ENCODE data around the gene MAN1B1. TPM values are rescaled to one million over a fixed set of nuclear protein-coding genes. Genes with fewer than 3 reads are reported as not detected.

The MAN1B1 gene
- total and polyA plus RNA-seq, 4 donors, result 19.9 to 31.8 (median 26.5) TPM

- Histone ChIP-seq H3K4me3 (ENCODE audit: low read depth in 1 of 3, low read length in 3 of 3) (no peak overlapping the region), H3K4me1 (ENCODE audit: control insufficient read depth in 4 of 4, insufficient read depth in 4 of 4, low read length in 3 of 4) (no peaks in the 10 kb centered on the region), H3K27me3 (ENCODE audit: control insufficient read depth in 4 of 4, insufficient read depth in 4 of 4, low read length in 3 of 4) (peaks cover 0 to 5% (median 3%) of the 10 kb centered on the region in 4 donors), H3K36me3 (ENCODE audit: control insufficient read depth in 4 of 4, insufficient read depth in 3 of 4, low read depth in 1 of 4, low read length in 3 of 4) (no peaks in the 10 kb centered on the region), H3K9me3 (ENCODE audit: control insufficient read depth in 4 of 4, low read length in 3 of 4) (no peaks in the 10 kb centered on the region), H3K9ac (ENCODE audit: low read depth in 1 of 2, low read length in 2 of 2) (no peak overlapping the region), H3K27ac (ENCODE audit: low read depth in 1 of 2, low read length in 2 of 2) (no peak overlapping the region)
- 79% methylated on average over 5 of the region's 5 CpGs for WGBS
- TF ChIP-seq FOXA1 (IDR thresholded peaks at IDR 0.05) (no peak), NR2F2 (IDR thresholded peaks at IDR 0.05) (no peak), RXRA (IDR thresholded peaks at IDR 0.05) (no peak), RAD21 (IDR thresholded peaks at IDR 0.05) (no peak), SP1 (IDR thresholded peaks at IDR 0.05) (no peak), ATF3 (IDR thresholded peaks at IDR 0.05) (no peak), TAF1 (conservative IDR thresholded peaks at IDR 0.05) (no peak), FOXA2 (IDR thresholded peaks at IDR 0.05) (no peak), YY1 (IDR thresholded peaks at IDR 0.05) (no peak), HNF4G (IDR thresholded peaks at IDR 0.05) (no peak), JUND (IDR thresholded peaks at IDR 0.05) (no peak), EGR1 (IDR thresholded peaks at IDR 0.05; ENCODE audit: low read depth in 2 of 2) (no peak)
- TF ChIP-seq, protein P1, sequence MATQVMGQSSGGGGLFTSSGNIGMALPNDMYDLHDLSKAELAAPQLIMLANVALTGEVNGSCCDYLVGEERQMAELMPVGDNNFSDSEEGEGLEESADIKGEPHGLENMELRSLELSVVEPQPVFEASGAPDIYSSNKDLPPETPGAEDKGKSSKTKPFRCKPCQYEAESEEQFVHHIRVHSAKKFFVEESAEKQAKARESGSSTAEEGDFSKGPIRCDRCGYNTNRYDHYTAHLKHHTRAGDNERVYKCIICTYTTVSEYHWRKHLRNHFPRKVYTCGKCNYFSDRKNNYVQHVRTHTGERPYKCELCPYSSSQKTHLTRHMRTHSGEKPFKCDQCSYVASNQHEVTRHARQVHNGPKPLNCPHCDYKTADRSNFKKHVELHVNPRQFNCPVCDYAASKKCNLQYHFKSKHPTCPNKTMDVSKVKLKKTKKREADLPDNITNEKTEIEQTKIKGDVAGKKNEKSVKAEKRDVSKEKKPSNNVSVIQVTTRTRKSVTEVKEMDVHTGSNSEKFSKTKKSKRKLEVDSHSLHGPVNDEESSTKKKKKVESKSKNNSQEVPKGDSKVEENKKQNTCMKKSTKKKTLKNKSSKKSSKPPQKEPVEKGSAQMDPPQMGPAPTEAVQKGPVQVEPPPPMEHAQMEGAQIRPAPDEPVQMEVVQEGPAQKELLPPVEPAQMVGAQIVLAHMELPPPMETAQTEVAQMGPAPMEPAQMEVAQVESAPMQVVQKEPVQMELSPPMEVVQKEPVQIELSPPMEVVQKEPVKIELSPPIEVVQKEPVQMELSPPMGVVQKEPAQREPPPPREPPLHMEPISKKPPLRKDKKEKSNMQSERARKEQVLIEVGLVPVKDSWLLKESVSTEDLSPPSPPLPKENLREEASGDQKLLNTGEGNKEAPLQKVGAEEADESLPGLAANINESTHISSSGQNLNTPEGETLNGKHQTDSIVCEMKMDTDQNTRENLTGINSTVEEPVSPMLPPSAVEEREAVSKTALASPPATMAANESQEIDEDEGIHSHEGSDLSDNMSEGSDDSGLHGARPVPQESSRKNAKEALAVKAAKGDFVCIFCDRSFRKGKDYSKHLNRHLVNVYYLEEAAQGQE (IDR thresholded peaks at IDR 0.05), result no peak
- TF ChIP-seq, protein P2, sequence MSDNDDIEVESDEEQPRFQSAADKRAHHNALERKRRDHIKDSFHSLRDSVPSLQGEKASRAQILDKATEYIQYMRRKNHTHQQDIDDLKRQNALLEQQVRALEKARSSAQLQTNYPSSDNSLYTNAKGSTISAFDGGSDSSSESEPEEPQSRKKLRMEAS (IDR thresholded peaks at IDR 0.05), result no peak
- no peak for DNase-seq (ENCODE audit: low spot score)
Observed at GRCh38 chr9:137149363-137149762, 62.6 kb downstream of the MAN1B1 start.

DNA sequence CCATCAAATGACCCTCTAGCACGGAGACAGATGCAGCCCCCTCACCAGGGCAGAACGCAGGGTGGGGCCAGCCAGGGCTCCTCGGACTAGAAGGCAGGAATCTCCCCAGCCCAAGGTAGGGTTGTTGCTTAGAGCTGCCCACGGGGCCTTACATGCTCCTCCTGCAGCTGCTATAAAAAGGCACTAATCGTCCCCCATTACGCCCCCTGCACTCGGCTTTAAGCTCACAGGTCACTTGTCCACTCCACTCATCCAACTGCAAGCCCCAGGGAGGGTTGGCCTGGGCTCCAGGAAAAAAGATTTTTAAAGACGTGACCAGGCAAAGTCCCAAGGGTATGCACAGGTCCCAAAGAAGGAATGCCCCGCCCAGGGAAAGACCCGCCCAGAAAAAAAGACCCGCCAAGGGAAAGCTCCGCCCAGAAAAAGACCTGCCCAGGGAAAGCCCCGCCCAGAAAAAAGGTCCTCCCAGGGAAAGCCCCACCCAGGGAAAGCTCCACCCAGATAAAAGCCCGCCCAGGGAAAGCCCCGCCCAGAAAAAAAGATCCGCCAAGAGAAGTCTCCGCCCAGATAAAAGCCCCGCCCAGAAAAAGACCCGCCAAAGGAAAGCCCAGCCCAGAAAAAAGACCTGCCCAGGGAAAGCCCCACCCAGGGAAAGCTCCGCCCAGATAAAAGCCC is 63.3 kb downstream of the MAN1B1 start:
- H3K27me3 ChIP-seq (ENCODE audit: control insufficient read depth in 4 of 4, insufficient read depth in 4 of 4, low read length in 3 of 4), result peaks cover 0 to 5% (median 3%) of the 10 kb centered on the region in 4 donors
- WGBS, result 56% methylated on average over 20 of the region's 20 CpGs
- H3K9ac ChIP-seq (ENCODE audit: low read depth in 1 of 2, low read length in 2 of 2), result no peak overlapping the region
- H3K4me3 ChIP-seq (ENCODE audit: low read depth in 1 of 3, low read length in 3 of 3), result no peak overlapping the region
- no peak for TF ChIP-seq FOXA2 (IDR thresholded peaks at IDR 0.05)
- TF ChIP-seq ZBTB33 (IDR thresholded peaks at IDR 0.05), result no peak
- TF ChIP-seq JUND (IDR thresholded peaks at IDR 0.05), result no peak
- TF ChIP-seq RXRA (IDR thresholded peaks at IDR 0.05), result no peak
- no peaks in the 10 kb centered on the region for H3K4me1 ChIP-seq (ENCODE audit: control insufficient read depth in 4 of 4, insufficient read depth in 4 of 4, low read length in 3 of 4)
- H3K9me3 ChIP-seq (ENCODE audit: control insufficient read depth in 4 of 4, low read length in 3 of 4), result no peaks in the 10 kb centered on the region
- no peak for DNase-seq (ENCODE audit: low spot score)
- H3K27ac ChIP-seq (ENCODE audit: low read depth in 1 of 2, low read length in 2 of 2), result no peak overlapping the region
- no peaks in the 10 kb centered on the region for H3K36me3 ChIP-seq (ENCODE audit: control insufficient read depth in 4 of 4, insufficient read depth in 3 of 4, low read depth in 1 of 4, low read length in 3 of 4)
